GM19467 (cell line): Measurements from ENCODE around the gene HOXA9.
A peak's percentile ranks its signal among the peaks of the same experiment; 100 is the strongest.

Source experiments
- ATAC-seq: cut with Tn5 transposase; IDR thresholded peaks from one replicate; pipeline ENCODE4 v1.9.1; 2021; ENCODE audit warnings: mild to moderate bottlenecking, moderate library complexity; ENCODE audit not compliant: unreplicated experiment

HOXA9 gene

DNA sequence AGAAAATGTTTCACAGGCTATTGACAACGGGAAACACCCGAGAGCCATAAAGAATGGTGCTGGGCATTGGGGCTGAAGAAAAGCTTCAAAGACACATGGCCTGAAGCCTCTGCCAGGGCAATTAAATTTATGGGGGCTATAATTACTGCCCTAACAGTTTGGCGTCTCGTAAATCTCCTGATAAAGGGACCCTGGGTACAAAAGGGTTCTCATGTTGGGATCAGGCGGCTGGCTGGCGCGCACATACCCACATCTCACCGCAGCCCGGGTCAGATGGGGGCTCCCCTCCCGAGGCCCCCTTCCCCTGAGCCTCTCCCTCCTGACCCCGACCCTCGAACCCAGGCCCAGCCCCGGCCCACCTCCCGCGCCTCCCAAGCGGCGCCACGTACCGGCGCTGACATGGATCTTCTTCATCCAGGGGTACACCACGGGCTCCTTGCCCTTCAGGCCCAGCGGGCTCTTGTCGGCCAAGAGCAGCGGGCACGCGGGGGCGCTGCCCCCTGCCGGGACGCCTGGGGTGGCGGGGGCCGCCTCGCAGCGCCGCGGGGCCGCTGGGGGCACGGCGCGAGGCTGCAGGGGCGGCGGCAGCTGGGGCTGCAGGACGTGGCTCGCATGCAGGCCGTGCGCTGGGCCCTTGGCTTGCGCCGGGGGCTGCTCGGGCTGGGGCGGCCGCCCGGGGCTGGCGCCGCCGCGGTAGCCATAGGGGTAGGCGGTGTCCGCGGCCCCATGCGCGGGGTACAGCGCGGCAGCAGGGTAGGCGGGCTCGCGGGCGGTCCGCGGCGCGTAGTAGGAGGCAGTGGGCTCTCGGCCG is 35.4 kb downstream of the HOXA9 start:
- peak; percentile 36 for ATAC-seq

GRCh38 chr7:27128776-27129728 is 36.3 kb downstream of the HOXA9 start:
- ATAC-seq: no peak

DNA sequence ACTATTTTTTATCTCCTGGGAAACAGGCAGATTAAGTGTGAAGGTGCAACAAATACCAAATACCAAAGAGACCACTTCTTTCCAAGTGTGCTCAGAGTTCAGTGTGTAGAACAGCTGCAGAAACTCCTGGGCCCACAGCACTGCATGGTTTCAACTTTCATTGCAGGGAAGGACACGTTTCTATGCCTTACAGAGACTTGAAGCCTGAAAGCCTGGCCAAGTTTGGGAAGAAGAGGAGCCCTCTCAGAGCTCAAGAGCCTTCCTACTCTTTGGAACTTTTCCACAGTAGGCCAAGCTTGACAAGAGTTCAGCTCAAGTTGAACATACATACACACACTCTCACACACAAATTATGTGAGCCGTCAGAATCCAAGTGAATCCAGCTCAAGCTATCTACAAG is 37.3 kb downstream of the HOXA9 start:
- no peak for ATAC-seq

DNA sequence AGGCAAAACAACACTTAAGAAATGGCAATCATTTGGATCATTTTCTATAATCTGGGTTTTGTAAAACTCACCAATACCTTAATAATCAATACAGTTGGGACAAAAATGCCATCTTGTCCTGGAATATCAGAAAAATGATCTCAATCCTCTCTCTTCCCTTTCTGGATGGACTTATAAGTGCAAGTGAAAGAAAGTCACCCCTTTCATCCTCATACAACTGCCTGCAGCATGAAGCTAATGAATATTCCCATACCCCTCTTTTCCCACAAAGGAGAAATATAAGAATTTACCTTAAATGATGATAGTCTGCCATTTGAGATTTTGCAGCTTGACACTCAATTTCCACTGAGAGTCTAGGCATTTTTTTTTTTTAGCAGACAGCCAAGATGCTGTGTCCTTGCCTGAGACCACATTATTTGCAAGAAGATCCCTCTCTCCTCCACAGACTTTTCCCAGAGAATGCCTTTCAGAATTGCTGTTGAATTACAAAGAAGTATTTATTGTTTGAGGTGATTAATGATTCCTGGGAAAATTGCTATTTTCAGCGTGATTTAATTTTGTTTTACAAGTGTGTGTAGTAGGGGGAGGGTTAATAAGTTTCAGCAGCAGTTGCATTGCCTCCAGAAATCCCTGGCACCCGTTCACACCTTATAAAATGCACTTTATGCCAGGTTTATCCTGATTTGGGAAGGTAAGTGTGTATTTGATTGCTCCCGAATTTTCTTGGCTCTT is 38.6 kb downstream of the HOXA9 start:
- no peak for ATAC-seq

GRCh38 chr7:27125986-27126394 is 39.3 kb downstream of the HOXA9 start:
- no peak for ATAC-seq

DNA sequence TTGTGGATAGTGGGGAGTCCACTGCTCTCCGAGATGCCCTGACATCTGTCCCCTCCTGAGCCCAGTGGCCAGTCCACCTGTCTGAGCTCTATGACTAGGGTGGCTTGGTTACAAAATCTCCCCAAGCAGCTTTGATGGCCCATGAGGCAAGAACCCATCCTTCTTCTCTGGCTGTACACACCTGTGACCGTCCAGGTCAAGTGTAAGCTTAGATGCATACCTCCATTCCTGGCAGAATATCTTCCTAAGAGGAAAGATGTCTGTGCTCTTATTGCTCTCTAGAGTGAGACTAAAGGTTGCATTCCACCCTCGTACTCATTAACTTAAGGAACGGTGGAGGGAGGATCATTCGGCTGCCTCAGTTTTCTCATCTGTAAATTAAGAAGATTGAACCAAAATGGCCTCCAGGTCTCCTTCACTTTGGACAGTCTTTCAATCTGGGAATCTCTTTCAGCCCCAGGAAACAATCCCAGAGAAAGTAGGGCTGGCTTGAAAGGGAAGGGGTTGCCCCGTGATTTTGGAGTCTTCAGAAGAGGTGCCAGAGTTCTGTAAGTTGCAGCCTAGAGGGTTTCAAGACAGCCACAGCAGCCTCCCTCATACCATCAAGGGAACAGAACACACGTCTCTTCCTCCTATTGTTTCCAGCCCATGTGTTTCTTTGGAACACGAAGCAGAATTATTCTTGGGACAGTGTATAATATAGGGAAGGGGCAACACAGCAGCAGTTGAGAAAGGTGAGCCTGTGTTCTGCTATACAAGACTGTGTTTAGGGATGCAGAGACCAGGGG is 40.2 kb downstream of the HOXA9 start:
- no peak for ATAC-seq

DNA sequence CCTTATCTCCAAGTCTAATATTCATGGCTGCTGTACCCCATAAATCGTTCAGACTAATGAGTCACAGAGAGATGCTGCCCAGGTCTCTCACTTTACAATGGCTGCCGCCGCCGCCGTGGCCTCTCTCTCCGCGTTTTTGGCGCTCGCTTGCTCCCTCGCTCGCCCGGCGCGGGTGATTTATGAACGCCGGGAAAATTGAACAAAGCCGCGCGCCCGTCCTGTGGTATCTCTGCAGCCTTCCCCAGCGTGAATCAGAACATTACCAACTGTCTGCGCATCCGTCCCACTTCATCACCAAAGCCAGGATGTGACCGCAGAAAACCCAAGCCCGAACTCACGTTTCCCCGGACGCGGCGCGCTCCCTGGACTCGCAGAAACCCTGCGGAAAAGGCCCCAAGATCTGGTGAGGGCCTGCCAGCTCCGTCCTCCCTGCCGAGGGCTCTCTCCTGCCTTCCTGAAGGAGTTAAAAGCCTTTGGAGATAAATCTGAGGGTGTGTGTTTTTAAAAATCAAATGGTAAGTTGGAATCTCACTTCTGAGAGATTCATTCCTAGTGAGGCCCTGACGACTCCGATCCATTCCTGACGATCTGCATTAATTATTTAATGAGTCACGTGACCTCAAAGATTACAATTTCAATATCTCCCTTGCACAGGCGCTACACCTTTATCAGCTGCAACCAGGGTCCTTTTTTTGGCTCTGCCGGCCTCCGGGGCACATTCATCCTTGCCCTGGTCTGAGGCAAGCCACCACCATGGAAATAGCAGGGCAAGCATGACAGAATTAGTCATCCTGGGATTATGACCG is 41.0 kb downstream of the HOXA9 start:
- ATAC-seq: no peak

- ATAC-seq: no peak
These were observed 41.8 kb downstream of the HOXA9 start for GRCh38 chr7:27123477-27124053.

DNA sequence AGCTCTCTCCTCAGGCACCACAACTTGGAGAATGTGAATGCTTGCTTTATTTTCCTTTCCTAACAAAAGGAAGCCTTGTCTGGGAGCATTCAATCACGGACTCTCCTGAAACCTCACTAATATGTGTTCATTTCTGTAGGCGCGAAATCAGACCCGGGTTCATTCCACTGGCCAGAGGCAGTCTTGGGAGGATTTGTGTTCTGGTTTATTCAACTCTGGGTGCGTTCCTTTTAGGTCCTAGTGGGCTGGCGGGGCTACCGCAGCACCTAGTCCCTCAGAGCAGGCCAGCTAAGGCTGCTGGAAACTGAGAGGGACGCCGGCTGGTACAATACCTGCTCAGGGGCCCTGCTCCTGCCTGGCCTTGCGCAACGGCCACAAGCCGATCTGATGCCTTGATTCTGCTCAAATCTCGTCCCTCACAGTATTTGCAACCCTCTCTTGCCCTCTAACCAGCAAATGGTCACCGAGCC is 42.3 kb downstream of the HOXA9 start:
- ATAC-seq: no peak

DNA sequence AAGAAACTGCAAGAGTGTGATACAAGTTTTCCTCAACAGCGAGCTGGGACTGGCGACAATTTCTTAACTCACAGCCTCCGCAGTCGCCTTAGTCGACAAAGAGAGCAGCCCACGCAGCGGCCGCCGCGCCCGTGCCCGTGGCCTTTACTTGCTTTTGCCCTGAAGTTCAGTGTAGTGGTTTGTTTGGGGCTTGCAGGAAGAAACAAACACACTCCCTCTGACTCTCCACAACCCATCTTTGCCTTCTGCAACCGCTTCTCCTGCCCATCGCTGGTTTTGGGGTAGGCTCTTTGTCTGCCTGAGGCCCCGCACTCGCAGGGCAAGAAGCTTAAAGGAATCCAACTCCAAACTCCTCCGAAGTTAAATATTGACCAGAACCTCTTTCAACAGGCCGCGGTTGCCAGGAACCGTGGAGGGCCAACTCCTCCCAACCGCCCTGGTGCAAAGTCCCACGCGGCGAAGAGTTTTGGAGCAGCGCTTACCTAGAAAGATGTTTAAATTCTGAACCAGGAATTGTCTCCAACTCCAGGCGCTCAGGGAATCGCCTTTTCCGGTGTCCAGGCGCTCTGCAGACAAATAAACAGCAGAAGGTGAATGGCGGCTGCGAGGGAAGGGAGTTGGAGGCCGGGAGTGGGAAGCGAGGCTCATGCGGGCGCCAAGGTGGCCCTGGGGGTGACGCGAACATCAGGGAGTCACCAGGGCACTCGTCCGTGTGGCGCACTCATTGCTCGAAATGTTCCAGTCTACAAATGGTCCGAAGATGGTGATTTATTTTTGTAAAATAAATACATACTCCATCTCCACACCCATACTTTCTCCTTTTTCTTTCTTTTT is 43.0 kb downstream of the HOXA9 start:
- ATAC-seq: no peak

DNA sequence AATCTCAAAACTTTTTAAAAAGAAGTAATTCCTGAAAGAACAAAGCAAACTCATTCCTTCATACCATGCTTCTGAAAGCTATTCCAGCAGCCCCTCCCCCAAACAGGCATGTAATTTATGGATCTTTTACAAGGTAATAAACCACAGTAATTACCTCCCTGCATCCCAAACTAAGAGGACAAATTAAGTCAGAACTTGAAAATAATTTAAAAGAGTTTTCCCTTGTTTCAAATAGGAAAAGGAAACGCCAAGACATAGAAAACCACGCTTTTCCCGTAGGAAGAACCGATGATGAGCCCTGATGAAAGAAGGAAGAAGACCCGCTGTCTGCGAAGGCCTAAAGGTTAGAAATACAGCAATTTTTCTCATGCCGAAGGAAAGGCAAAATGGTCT is 43.7 kb downstream of the HOXA9 start:
- ATAC-seq: no peak

DNA sequence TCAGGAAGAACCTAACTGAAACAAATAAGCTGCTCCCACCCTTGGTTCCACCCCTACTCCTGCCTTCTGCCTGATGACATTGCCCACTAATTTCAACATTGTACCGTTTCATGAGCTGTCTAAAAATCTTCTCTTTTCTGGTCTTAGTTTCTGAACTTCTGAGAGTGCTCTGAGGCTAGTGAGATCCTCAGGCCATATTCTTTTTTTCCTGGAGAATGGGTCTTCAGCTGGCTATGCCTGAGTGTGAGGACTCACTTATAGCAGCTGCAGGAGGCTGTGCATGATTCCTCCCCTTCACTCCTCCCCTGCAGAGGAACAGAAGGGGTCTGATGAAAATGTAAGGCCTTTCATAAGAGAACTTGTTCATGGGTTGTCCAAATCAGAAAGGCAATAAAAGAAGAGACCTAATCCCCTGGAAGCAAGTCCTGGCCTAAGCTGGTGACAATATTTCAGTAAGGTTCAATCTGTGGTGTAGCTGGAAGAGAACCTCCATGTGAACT is 45.9 kb downstream of the HOXA9 start:
- no peak for ATAC-seq

GRCh38 chr7:27118580-27118979 is 46.8 kb downstream of the HOXA9 start:
- no peak for ATAC-seq

- ATAC-seq: no peak
These were observed 47.3 kb downstream of the HOXA9 start for GRCh38 chr7:27117887-27118491.

DNA sequence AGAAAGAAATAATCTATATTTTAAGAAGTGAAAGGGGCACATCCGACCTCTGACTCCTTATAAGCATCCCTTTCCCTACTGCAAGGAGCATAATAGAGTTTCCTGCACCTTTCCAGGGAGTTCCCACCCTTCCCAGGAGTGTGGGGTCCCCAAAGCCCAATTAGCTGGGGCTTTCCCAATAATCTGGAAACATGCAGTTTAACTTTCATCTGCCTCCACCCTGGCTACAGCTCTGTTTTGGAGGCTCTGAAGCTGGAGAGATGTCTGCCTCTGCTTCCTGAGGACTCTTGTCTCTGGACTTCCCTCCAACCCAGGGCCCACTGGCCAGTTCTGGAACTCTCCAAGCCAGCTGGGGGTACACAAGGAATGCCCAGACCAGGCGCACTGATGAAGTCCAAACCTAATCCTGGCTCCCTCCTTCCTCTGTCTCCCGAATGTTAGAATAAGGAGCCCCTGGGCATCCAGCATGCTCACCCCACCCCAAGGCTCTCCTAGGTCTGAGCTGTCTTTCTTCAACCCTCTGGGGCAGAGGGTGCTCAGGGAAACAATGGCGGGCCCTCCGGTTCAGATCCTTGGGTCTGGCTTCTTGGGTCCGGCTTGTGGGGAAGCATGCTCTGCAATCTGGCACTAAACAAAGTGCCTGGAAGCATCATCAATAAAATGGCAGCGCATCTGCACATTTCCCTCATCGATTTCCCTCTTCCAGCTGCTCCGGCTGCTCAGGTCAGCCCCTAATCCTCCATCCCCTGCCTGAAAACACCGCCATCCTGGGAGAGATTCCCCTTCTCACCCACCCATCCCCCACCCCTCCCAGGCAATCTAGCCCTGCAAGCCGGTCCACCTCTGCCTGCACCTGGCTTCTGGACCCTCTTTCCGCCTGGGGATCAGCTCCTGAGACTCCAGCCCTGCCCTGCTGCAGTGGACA is 48.1 kb downstream of the HOXA9 start:
- ATAC-seq: no peak
